HCT116 (cell line): ENCODE data around the gene PDLIM5. TPM values are rescaled to one million over a fixed set of nuclear protein-coding genes. Genes with fewer than 3 reads are reported as not detected.

ENCODE experiments used
- ATAC-seq: fragments of 200-7000 bp; cut with Tn5 transposase; 2 replicates; pipeline ENCODE4 v1.9.1; 2020; ENCODE audit warnings: mild to moderate bottlenecking, moderate library complexity
- BruUV-seq: library from RNA; stranded (reverse); fragments of 400-500 nt; replicated peaks from 2 replicates; lab custom pipeline; 2021; lab: Mats Ljungman, UMichigan
- CTCF ChIA-PET: fragments of 300-600 bp; sonication (Branson Sonifier 250); formaldehyde crosslinking; loops from one replicate; lab custom pipeline; 2021; ENCODE audit warnings: antibody characterized with exemption; lab: Charles Lee
- POLR2A ChIA-PET: fragments of 300-600, 350-600 bp; sonication (Branson Sonifier 250); formaldehyde crosslinking; loops from one replicate; lab custom pipeline; 2021; ENCODE audit warnings: antibody characterized with exemption; lab: Charles Lee
- RAD21 ChIA-PET, 2 experiments: fragments of 300-600 bp; sonication (Branson Sonifier 250); formaldehyde crosslinking; loops; one replicate each; lab custom pipeline; 2023; ENCODE audit warnings: low total read pairs in 2 of 2; ENCODE audit not compliant: uncharacterized antibody in 2 of 2, unreplicated experiment in 2 of 2, low non-redundant PET in 1 of 2; lab: Charles Lee
- DNase-seq: peaks from one replicate; pipeline ENCODE4 v3.0.0-alpha.2; 2010; ENCODE audit warnings: low read depth, low spot score
- H2AFZ ChIP-seq: fragments of 200-600 bp; shearing (Covaris generic), sonication (generic); 2 replicates; pipeline ENCODE4 v1.6.1; 2017; ENCODE audit warnings: low read depth, mixed run types, mixed read lengths, antibody characterized with exemption, low read length; ENCODE audit not compliant: poor library complexity, severe bottlenecking
- H3K27ac ChIP-seq: 2 replicates; pipeline ENCODE4 v1.5.1; 2012; ENCODE audit warnings: low read depth, low read length
- H3K27me3 ChIP-seq: fragments of 200-600 bp; sonication (generic); 2 replicates; pipeline ENCODE4 v1.6.1; 2016; ENCODE audit warnings: mixed run types, low read length, mixed read lengths; ENCODE audit not compliant: insufficient read depth
- H3K36me3 ChIP-seq, 2 experiments: fragments of 200-500 bp in 1 of 2; fragments of 200-600 bp in 1 of 2; sonication (Bioruptor generic) in 1 of 2; sonication (generic) in 1 of 2; 2 replicates each; pipeline versions ENCODE4 v1.5.1 to v1.6.1; 2014 to 2016; ENCODE audit warnings: low read length in 2 of 2, inconsistent platforms in 1 of 2, mixed read lengths in 1 of 2, mixed run types in 1 of 2; ENCODE audit not compliant: insufficient read depth in 2 of 2, control insufficient read depth in 1 of 2
- H3K4me1 ChIP-seq, 2 experiments: fragments of 200-600 bp in 1 of 2; sonication (generic) in 1 of 2; 2 replicates each; pipeline versions ENCODE4 v1.5.1 to v1.6.1; 2012 to 2017; ENCODE audit warnings: low read length in 2 of 2, inconsistent platforms in 1 of 2, mild to moderate bottlenecking in 1 of 2, mixed read lengths in 1 of 2, mixed run types in 1 of 2, moderate library complexity in 1 of 2; ENCODE audit not compliant: insufficient read depth in 2 of 2, control insufficient read depth in 1 of 2
- H3K4me2 ChIP-seq: fragments of 200-600 bp; sonication (generic); 2 replicates; pipeline ENCODE4 v1.6.1; 2017; ENCODE audit warnings: mixed run types, low read length, mixed read lengths
- H3K4me3 ChIP-seq, 2 experiments: fragments of 200-600 bp in 1 of 2; sonication (generic) in 1 of 2; replicated peaks in 1 of 2; 2 replicates each; pipeline ENCODE4 v1.5.1; 2011 to 2016; ENCODE audit warnings: low read length in 2 of 2, control low read depth in 1 of 2, low read depth in 1 of 2, mild to moderate bottlenecking in 1 of 2, mixed read lengths in 1 of 2, mixed run types in 1 of 2
- H3K79me2 ChIP-seq: fragments of 200-600 bp; sonication (generic); 2 replicates; pipeline ENCODE4 v1.6.1; 2017; ENCODE audit warnings: mild to moderate bottlenecking, mixed run types, low read length, moderate library complexity, mixed read lengths; ENCODE audit not compliant: insufficient read depth
- H3K9ac ChIP-seq: fragments of 200-600 bp; sonication (generic); 2 replicates; pipeline ENCODE4 v1.6.1; 2016; ENCODE audit warnings: low read length, mixed read lengths
- H3K9me2 ChIP-seq: fragments of 200-600 bp; sonication (generic), shearing (Covaris generic); 2 replicates; pipeline ENCODE4 v1.6.1; 2017; ENCODE audit warnings: mixed run types, mild to moderate bottlenecking, moderate library complexity; ENCODE audit not compliant: insufficient read depth
- H3K9me3 ChIP-seq, 2 experiments: fragments of 200-500 bp in 1 of 2; fragments of 200-600 bp in 1 of 2; sonication (Bioruptor generic) in 1 of 2; sonication (generic) in 1 of 2; 2 replicates each; pipeline ENCODE4 v1.6.1; 2014 to 2017; ENCODE audit warnings: low read length in 2 of 2, mixed read lengths in 2 of 2, inconsistent platforms in 1 of 2, low read depth in 1 of 2, mild to moderate bottlenecking in 1 of 2, mixed run types in 1 of 2, moderate library complexity in 1 of 2; ENCODE audit not compliant: control insufficient read depth in 1 of 2, insufficient read depth in 1 of 2
- H4K20me1 ChIP-seq: fragments of 200-600 bp; sonication (generic), shearing (Covaris generic); 2 replicates; pipeline ENCODE4 v1.6.1; 2017; ENCODE audit warnings: mixed run types, mild to moderate bottlenecking, moderate library complexity; ENCODE audit not compliant: insufficient read depth
- ATF3 ChIP-seq: IDR thresholded peaks from 2 replicates; pipeline ENCODE4 v1.6.1; 2012
- ELF1 ChIP-seq: IDR thresholded peaks from 2 replicates; pipeline ENCODE4 v1.6.1; 2012; ENCODE audit warnings: low read depth, borderline replicate concordance
- EZH2phosphoT487 ChIP-seq: fragments of 200-600 bp; IDR thresholded peaks from 2 replicates; pipeline ENCODE4 v1.6.1; 2018; ENCODE audit warnings: antibody characterized with exemption, borderline replicate concordance
- MAX ChIP-seq: IDR thresholded peaks from 2 replicates; pipeline ENCODE4 v1.6.1; 2012
- POLR2A ChIP-seq: IDR thresholded peaks from 2 replicates; pipeline ENCODE4 v1.7.0; 2011; ENCODE audit warnings: borderline replicate concordance; ENCODE audit not compliant: insufficient read depth, insufficient read length; ENCODE audit errors: extremely low read depth
- POLR2AphosphoS5 ChIP-seq: IDR thresholded peaks from 2 replicates; pipeline ENCODE4 v1.6.1; 2011; ENCODE audit warnings: mild to moderate bottlenecking, low read depth, low read length, moderate library complexity
- RAD21 ChIP-seq: IDR thresholded peaks from 2 replicates; pipeline ENCODE4 v1.6.1; 2012; ENCODE audit warnings: low read depth, mild to moderate bottlenecking
- ZFX ChIP-seq: fragments of 450-650 bp; IDR thresholded peaks from 2 replicates; pipeline ENCODE4 v1.6.1; 2017
- intact Hi-C: fragments of 100-400 bp; cut with micrococcal nuclease; formaldehyde crosslinking; loops from 2 replicates; pipeline ENCODE4 v1.10.0; 2022
- total RNA-seq: library from RNA; stranded (reverse); gene quantifications from one replicate; pipeline ENCODE4 v1.2.1, GENCODE V29; 2021; ENCODE audit not compliant: unreplicated experiment

PDLIM5 gene
- total RNA-seq, 1 experiment from 2014 or later, result 130 TPM

GRCh38 chr4:94642561-94642866 lies 190.8 kb downstream of the PDLIM5 start:
- Histone ChIP-seq H3K79me2 (no peaks in the 10 kb centered on the region), H3K4me1 (peaks cover 6 to 26% of the 10 kb centered on the region in 2 experiments), H2AFZ (no peak overlapping the region), H3K36me3 (peaks cover 0 to 7% of the 10 kb centered on the region in 2 experiments; a peak in 1 of 4 replicates), H3K27me3 (no peaks in the 10 kb centered on the region), H4K20me1 (no peaks in the 10 kb centered on the region), H3K9me2 (no peaks in the 10 kb centered on the region), H3K27ac (peak overlapping the region; percentile 4; the same call in 1 of the 2 replicates), H3K4me3 (0 out of 4 replicates have a peak overlapping the region, but pooled peaks of 1 of the 2 experiments have one; percentile 12), H3K9me3 (no peaks in the 10 kb centered on the region), H3K4me2 (peak overlapping the region; percentile 44), H3K9ac (0 out of 2 replicates have a peak overlapping the region, but pooled peaks have one; percentile 5)
- BruUV-seq, result no TSS peak
- ATAC-seq (peak; percentile 59), DNase-seq (peak; percentile 31)
- RAD21 ChIA-PET, result no interaction called here
- intact Hi-C loops, result no loop called here
- POLR2A ChIA-PET, result no interaction called here
- TF ChIP-seq EZH2phosphoT487, result no peak
- no peak for TF ChIP-seq POLR2A
- no peak for TF ChIP-seq RAD21
- no peak for TF ChIP-seq ZFX
- no peak for TF ChIP-seq POLR2AphosphoS5
- no peak for TF ChIP-seq MAX
- TF ChIP-seq ATF3, result no peak
- TF ChIP-seq ELF1, result no peak
- CTCF ChIA-PET, result no interaction called here

GRCh38 chr4:94648699-94649098 lies 197.0 kb downstream of the PDLIM5 start:
- no peak overlapping the region for H2AFZ ChIP-seq
- no peaks in the 10 kb centered on the region for H3K79me2 ChIP-seq
- TF ChIP-seq RAD21, result no peak
- no peak for TF ChIP-seq MAX
- TF ChIP-seq, all 23 proteins: peak for 0
- no TSS peak for BruUV-seq
- DNase-seq (no peak), ATAC-seq (no peak)
- RAD21 ChIA-PET, result no interaction called here
- H3K27ac ChIP-seq, result no peak overlapping the region
- H3K4me3 ChIP-seq, result no peak overlapping the region
- H3K9me3 ChIP-seq, result no peaks in the 10 kb centered on the region
- peaks cover 0 to 7% of the 10 kb centered on the region in 2 experiments; a peak in 1 of 4 replicates for H3K36me3 ChIP-seq
- H3K4me2 ChIP-seq, result no peak overlapping the region
- no peaks in the 10 kb centered on the region for H3K4me1 ChIP-seq
- no peak overlapping the region for H3K9ac ChIP-seq
- no peaks in the 10 kb centered on the region for H4K20me1 ChIP-seq
- POLR2A ChIA-PET, result no interaction called here
- intact Hi-C loops, result no loop called here
- H3K27me3 ChIP-seq, result no peaks in the 10 kb centered on the region
- CTCF ChIA-PET, result interaction anchor here (0.7 kb wide), 1 partner anchor 492 kb away, joined by 3 read pairs; no protein-coding TSS in a partner anchor
- H3K9me2 ChIP-seq, result no peaks in the 10 kb centered on the region
